A172 (cell line): ENCODE measurements around the gene PACC1. TPM values are rescaled to one million over a fixed set of nuclear protein-coding genes. Genes with fewer than 3 reads are reported as not detected.
A peak's percentile ranks its signal among the peaks of the same experiment; 100 is the strongest.

Source experiments
- DNase-seq: peaks from one replicate; pipeline ENCODE4 v3.0.0-alpha.2; 2015; ENCODE audit warnings: low spot score
- total RNA-seq: library from RNA; depleted of rRNA; stranded (reverse); fragments of >200 nt; shearing (Covaris generic); gene quantifications from 2 replicates; pipeline ENCODE4 v1.2.3, GENCODE V29; 2014; rRNA removed

PACC1 gene
- total RNA-seq: 24.5 and 28.1 TPM in 2 replicates

GRCh38 chr1:212414328-212415106, at the start of gene PACC1:
Gene PACC1, minus strand, starts transcription at chr1:212414886. Its CDS starts 129 bp downstream, at chr1:212414757.
- DNase-seq: peak; percentile 85

- no peak for DNase-seq
Observed at GRCh38 chr1:212463565-212464285, 49.0 kb upstream of the PACC1 start.

- DNase-seq: no peak
Observed at GRCh38 chr1:212461916-212462660, 47.4 kb upstream of the PACC1 start.

- no peak for DNase-seq
Observed at GRCh38 chr1:212460376-212460775, 45.7 kb upstream of the PACC1 start.

GRCh38 chr1:212459656-212460055, 45.0 kb upstream of the PACC1 start:
- DNase-seq: no peak

- DNase-seq: no peak
Observed at GRCh38 chr1:212458817-212459216, 44.1 kb upstream of the PACC1 start.

GRCh38 chr1:212457740-212458338, 43.2 kb upstream of the PACC1 start:
- DNase-seq: peak; percentile 64

- DNase-seq: peak; percentile 73
Observed at GRCh38 chr1:212455803-212456528, 41.3 kb upstream of the PACC1 start.

GRCh38 chr1:212455401-212455800, 40.7 kb upstream of the PACC1 start:
- no peak for DNase-seq

GRCh38 chr1:212454741-212455140, 40.1 kb upstream of the PACC1 start:
- no peak for DNase-seq

- DNase-seq: no peak
Observed at GRCh38 chr1:212453156-212453857, 38.6 kb upstream of the PACC1 start.

- DNase-seq: peak; percentile 71
Observed at GRCh38 chr1:212452323-212453155, 37.9 kb upstream of the PACC1 start.

GRCh38 chr1:212451416-212452322, 37.0 kb upstream of the PACC1 start:
- DNase-seq: no peak

- DNase-seq: no peak
Observed at GRCh38 chr1:212450331-212450881, 35.7 kb upstream of the PACC1 start.

GRCh38 chr1:212447478-212447877, 32.8 kb upstream of the PACC1 start:
- no peak for DNase-seq

- no peak for DNase-seq
Observed at GRCh38 chr1:212446333-212446732, 31.6 kb upstream of the PACC1 start.

GRCh38 chr1:212442408-212442807, 27.7 kb upstream of the PACC1 start:
- no peak for DNase-seq

GRCh38 chr1:212440419-212440818, 25.7 kb upstream of the PACC1 start:
- DNase-seq: no peak
